Lung (tissue), 12 donors: ENCODE data around the gene SIAH3. TPM values are rescaled to one million over a fixed set of nuclear protein-coding genes. Genes with fewer than 3 reads are reported as not detected.

ENCODE experiments used
- ATAC-seq: fragments of 200-7000 bp; cut with Tn5 transposase; one replicate; pipeline ENCODE4 v1.9.1; 2020; ENCODE audit warnings: moderate number of reproducible peaks; ENCODE audit not compliant: insufficient read depth, low FRiP score
- DNase-seq, 3 donors: peaks; one replicate each; pipeline ENCODE4 v3.0.0-alpha.2; 2013 to 2017
- H3K27ac ChIP-seq, 2 donors: one replicate each; pipeline ENCODE4 v1.5.1; 2013; ENCODE audit warnings: mild to moderate bottlenecking in 2 of 2, moderate library complexity in 2 of 2, control low read depth in 1 of 2, inconsistent platforms in 1 of 2, low read depth in 1 of 2, low read length in 1 of 2
- H3K27me3 ChIP-seq, 3 donors: one replicate each; pipeline ENCODE4 v1.5.1; 2013; ENCODE audit warnings: low read length in 2 of 3; ENCODE audit not compliant: control insufficient read depth in 3 of 3, insufficient read depth in 3 of 3
- H3K36me3 ChIP-seq, 4 donors: one replicate each; pipeline ENCODE4 v1.5.1; 2013; ENCODE audit warnings: low read length in 4 of 4, mild to moderate bottlenecking in 1 of 4, moderate library complexity in 1 of 4; ENCODE audit not compliant: control insufficient read depth in 4 of 4, insufficient read depth in 4 of 4
- H3K4me1 ChIP-seq, 5 donors: one replicate each; pipeline ENCODE4 v1.5.1; 2013; ENCODE audit warnings: low read length in 5 of 5, mild to moderate bottlenecking in 2 of 5, moderate library complexity in 1 of 5; ENCODE audit not compliant: control insufficient read depth in 5 of 5, insufficient read depth in 5 of 5
- H3K4me3 ChIP-seq: one replicate; pipeline ENCODE4 v1.5.1; 2013; ENCODE audit warnings: mild to moderate bottlenecking, control low read depth, moderate library complexity
- H3K9ac ChIP-seq, 2 donors: one replicate each; pipeline ENCODE4 v1.5.1; 2013; ENCODE audit warnings: low read length in 2 of 2, control low read depth in 1 of 2; ENCODE audit not compliant: insufficient read depth in 1 of 2
- H3K9me3 ChIP-seq, 4 donors: one replicate each; pipeline ENCODE4 v1.5.1; 2013; ENCODE audit warnings: low read length in 3 of 4, mild to moderate bottlenecking in 1 of 4, moderate library complexity in 1 of 4; ENCODE audit not compliant: control insufficient read depth in 4 of 4, insufficient read depth in 3 of 4
- CTCF ChIP-seq: IDR thresholded peaks from 2 replicates; pipeline ENCODE4 v1.5.1; 2012; ENCODE audit warnings: mild to moderate bottlenecking; ENCODE audit errors: control extremely low read depth, extremely low read depth
- WGBS, 2 donors: extraction: QIAGEN DNeasy Blood & Tissue Kit; methylation state at CpG; one replicate each; pipeline ENCODE4 v1.1.7; 2013; 5-methylcytosine and 5-hydroxymethylcytosine counted together
- polyA plus RNA-seq, 2 donors: library from polyadenylated mRNA; stranded (reverse); fragments of 200-250 nt; gene quantifications; one replicate each; pipeline ENCODE4 v1.2.1, GENCODE V29; 2013
- total RNA-seq, 2 donors: library from RNA; depleted of rRNA in 1 of 2; stranded (reverse); fragments of >200 nt in 1 of 2; gene quantifications; one replicate each; pipeline ENCODE4 v1.2.1, GENCODE V29; 2014 to 2021
- donor health status: control.
- donor health status: control.
- donor health status: Bipolar disorder and iron deficiency.
- donor health status: healthy.
- donor health status: DM: yes; HTN: yes; CAD: no.

SIAH3 gene
- total and polyA plus RNA-seq, 4 donors: 0.03 to 0.31 (median 0.05) TPM

- no peaks in the 10 kb centered on the region for H3K36me3 ChIP-seq
- TF ChIP-seq CTCF: no peak
- no peak for DNase-seq
- no peaks in the 10 kb centered on the region for H3K27me3 ChIP-seq
- no peak overlapping the region for H3K4me3 ChIP-seq
- ATAC-seq: no peak
- H3K9ac ChIP-seq: no peak overlapping the region
- no peaks in the 10 kb centered on the region for H3K4me1 ChIP-seq
- H3K27ac ChIP-seq: no peak overlapping the region
- peaks cover 0 to 2% (median 0%) of the 10 kb centered on the region in 4 donors for H3K9me3 ChIP-seq
- 89 to 91% methylated on average over 5 of the region's 5 CpGs for WGBS, 2 donors
These were observed 51.1 kb downstream of the SIAH3 start for GRCh38 chr13:45800485-45800884.

- no peak for ATAC-seq
- peaks cover 0 to 2% (median 0%) of the 10 kb centered on the region in 4 donors for H3K9me3 ChIP-seq
- WGBS, 2 donors: 71 to 90% methylated on average over 3 of the region's 3 CpGs
- TF ChIP-seq CTCF: no peak
- H3K36me3 ChIP-seq: no peaks in the 10 kb centered on the region
- no peak overlapping the region for H3K27ac ChIP-seq
- no peak overlapping the region for H3K4me3 ChIP-seq
- no peaks in the 10 kb centered on the region for H3K27me3 ChIP-seq
- H3K4me1 ChIP-seq: no peaks in the 10 kb centered on the region
- no peak overlapping the region for H3K9ac ChIP-seq
- no peak for DNase-seq
These were observed 52.1 kb downstream of the SIAH3 start for GRCh38 chr13:45799451-45799850.

GRCh38 chr13:45798851-45799250, 52.7 kb downstream of the SIAH3 start:
- Histone ChIP-seq H3K36me3 (no peaks in the 10 kb centered on the region), H3K27ac (no peak overlapping the region), H3K4me1 (no peaks in the 10 kb centered on the region), H3K9ac (no peak overlapping the region), H3K27me3 (no peaks in the 10 kb centered on the region), H3K9me3 (peaks cover 0 to 2% (median 0%) of the 10 kb centered on the region in 4 donors), H3K4me3 (no peak overlapping the region)
- no peak for DNase-seq
- TF ChIP-seq CTCF: no peak
- WGBS, 2 donors: 94 to 99% methylated on average over 3 of the region's 3 CpGs
- ATAC-seq: no peak
